Fibroblast of skin of scalp (primary cell): ENCODE measurements around the gene CAPRIN1.

Source experiments
- DNase-seq: peaks from one replicate; pipeline ENCODE4 v3.0.0-alpha.2; 2013

CAPRIN1 gene

GRCh38 chr11:34145073-34145472, 93.5 kb downstream of the CAPRIN1 start:
- DNase-seq = no peak

DNA sequence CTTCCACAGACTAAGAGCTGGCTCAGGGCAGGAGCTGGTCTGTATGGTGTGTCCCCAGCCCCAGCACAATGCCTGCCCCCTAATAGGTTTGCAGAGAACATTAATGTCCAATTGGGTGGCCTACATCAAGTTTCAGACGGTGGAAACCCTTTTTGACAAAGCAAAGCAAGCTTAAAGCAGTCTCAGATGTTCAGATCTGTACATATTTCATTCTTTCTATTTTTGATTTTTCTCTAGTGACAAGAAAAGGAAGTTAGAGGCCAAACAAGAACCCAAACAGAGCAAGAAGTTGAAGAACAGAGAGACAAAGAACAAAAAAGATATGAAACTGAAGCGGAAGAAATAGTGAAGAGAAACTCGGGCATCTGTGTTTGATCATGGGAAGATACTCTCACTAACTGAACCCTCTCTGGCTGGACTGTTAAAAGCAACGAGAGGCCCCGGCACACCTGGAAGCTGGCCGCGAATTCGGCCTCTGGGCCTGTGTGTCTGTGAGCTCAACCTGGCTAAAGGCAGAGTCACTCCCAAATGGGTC, 94.4 kb downstream of the CAPRIN1 start:
- no peak for DNase-seq

GRCh38 chr11:34146411-34146810, 94.9 kb downstream of the CAPRIN1 start:
- DNase-seq = no peak

DNA sequence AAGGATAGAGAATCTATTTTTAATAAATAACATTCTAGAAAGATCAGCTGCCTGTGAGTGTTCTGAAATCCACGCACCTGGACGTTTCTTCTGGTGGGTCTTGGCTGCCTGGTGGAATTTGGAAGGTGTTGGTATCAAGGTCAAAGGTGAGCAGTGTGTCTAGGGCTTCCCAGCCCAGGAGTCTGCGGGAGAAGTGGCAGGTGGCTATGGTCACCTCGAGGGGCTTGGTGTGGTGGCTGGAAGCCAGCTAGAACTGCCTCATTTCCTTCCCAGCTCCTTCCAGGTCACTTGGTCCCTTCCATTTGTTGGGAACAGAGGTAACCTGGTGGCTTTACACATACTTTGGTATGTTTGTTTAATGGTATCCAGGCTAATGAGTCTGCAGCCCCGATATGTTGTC, 95.3 kb downstream of the CAPRIN1 start:
- DNase-seq = no peak

- no peak for DNase-seq
These were observed 96.0 kb downstream of the CAPRIN1 start for GRCh38 chr11:34147581-34147980.

- DNase-seq = no peak
These were observed 97.1 kb downstream of the CAPRIN1 start for GRCh38 chr11:34148504-34149165.

- DNase-seq = no peak
These were observed 97.7 kb downstream of the CAPRIN1 start for GRCh38 chr11:34149274-34149673.

GRCh38 chr11:34149786-34150185, 98.3 kb downstream of the CAPRIN1 start:
- DNase-seq = peak; percentile 25

DNA sequence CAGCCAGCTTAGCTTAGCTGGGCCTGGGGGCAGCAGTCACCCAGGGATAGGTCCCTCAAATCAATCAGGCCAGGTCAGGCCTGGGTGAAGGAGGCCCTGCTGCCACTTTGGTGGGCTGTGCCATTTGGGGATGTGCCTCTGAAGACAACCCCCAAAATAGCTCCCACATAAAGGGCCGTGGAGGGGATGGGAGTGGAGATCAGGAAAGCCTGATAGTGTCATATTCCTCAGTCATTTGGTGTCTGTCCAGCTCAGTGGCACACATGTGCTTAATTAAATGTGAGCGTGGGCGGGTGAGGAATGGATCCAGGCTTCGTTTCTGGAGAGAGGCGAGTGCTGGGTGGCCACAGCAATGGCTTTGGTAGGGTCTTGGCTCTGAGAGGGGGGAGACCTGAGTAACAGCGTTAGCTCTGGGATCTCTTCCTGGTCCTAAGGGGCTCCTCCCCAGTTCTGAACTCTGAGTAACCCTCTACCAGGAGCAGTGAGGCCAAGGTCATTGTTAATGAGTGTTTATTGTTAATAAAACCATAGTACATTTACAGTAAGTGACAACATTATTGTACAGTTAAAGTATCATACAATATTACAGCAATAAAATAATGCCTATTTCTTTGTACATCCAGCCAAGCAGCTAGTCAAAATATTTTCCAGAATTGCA, 99.1 kb downstream of the CAPRIN1 start:
- DNase-seq = peak; percentile 39
